Colonic mucosa (tissue), 4 donors: ENCODE measurements around the gene TCHP. TPM values are rescaled to one million over a fixed set of nuclear protein-coding genes. Genes with fewer than 3 reads are reported as not detected.

ENCODE experiments used
- DNase-seq: peaks from one replicate; pipeline ENCODE4 v3.0.0-alpha.2; 2020
- H3K27ac ChIP-seq: fragments of 200-600 bp; one replicate; pipeline ENCODE4 v1.8.0; 2021
- H3K27me3 ChIP-seq: fragments of 200-600 bp; one replicate; pipeline ENCODE4 v1.8.0; 2021
- H3K36me3 ChIP-seq: fragments of 200-600 bp; one replicate; pipeline ENCODE4 v1.8.0; 2021
- H3K4me1 ChIP-seq: fragments of 200-600 bp; one replicate; pipeline ENCODE4 v1.8.0; 2021; ENCODE audit warnings: mild to moderate bottlenecking
- H3K4me3 ChIP-seq: fragments of 200-600 bp; one replicate; pipeline ENCODE4 v1.8.0; 2021
- H3K9ac ChIP-seq, 2 donors: one replicate each; pipeline ENCODE4 v1.7.0; 2013; ENCODE audit warnings: control low read depth in 2 of 2, low read depth in 2 of 2, low read length in 2 of 2
- H3K9me3 ChIP-seq: fragments of 200-600 bp; one replicate; pipeline ENCODE4 v1.8.0; 2021
- CTCF ChIP-seq: fragments of 200-600 bp; IDR thresholded peaks from one replicate; pipeline ENCODE4 v1.8.0; 2022; ENCODE audit warnings: antibody characterized with exemption, mild to moderate bottlenecking
- intact Hi-C: fragments of 100-400 bp; cut with DNase I; formaldehyde crosslinking; loops from one replicate; pipeline ENCODE4 v1.14.1; 2022
- total RNA-seq, 2 donors: library from RNA; stranded (reverse); fragmentation: NEBNext Ultra II Directional in 1 of 2; extraction: Animal tissue kit (Norgen Biotek cat#: 25700) in 1 of 2; gene quantifications; one replicate each; pipeline ENCODE4 v1.2.1, GENCODE V29; 2021
- donor health status: healthy.
- donor health status: DM: no; HTN: no; CAD: no.
- donor health status: DM: no; HTN: no; CAD: no.

TCHP gene
- total RNA-seq, 2 donors from 2014 or later: 11.4 to 27.0 TPM

- Histone ChIP-seq H3K27me3 (no peaks in the 10 kb centered on the region), H3K36me3 (no peaks in the 10 kb centered on the region), H3K4me3 (no peak overlapping the region), H3K27ac (peak overlapping the region; percentile 71), H3K4me1 (peaks cover 21% of the 10 kb centered on the region), H3K9me3 (no peaks in the 10 kb centered on the region), H3K9ac (peak overlapping the region in 1 of 2 donors; percentile 58)
- DNase-seq: no peak
- intact Hi-C loops: no loop called here
- TF ChIP-seq CTCF: no peak
Measured at GRCh38 chr12:109876406-109876805, 23.7 kb upstream of the TCHP start.

GRCh38 chr12:109877504-109878246 lies 22.4 kb upstream of the TCHP start:
- Histone ChIP-seq H3K27ac (no peak overlapping the region), H3K4me3 (no peak overlapping the region), H3K36me3 (no peaks in the 10 kb centered on the region), H3K27me3 (no peaks in the 10 kb centered on the region), H3K9me3 (no peaks in the 10 kb centered on the region), H3K9ac (peak overlapping the region in 1 of 2 donors; percentile 88), H3K4me1 (peaks cover 15% of the 10 kb centered on the region)
- no peak for DNase-seq
- no peak for TF ChIP-seq CTCF
- intact Hi-C loops: no loop called here

GRCh38 chr12:109878247-109878625 lies 21.8 kb upstream of the TCHP start:
- Histone ChIP-seq H3K27ac (no peak overlapping the region), H3K36me3 (no peaks in the 10 kb centered on the region), H3K27me3 (no peaks in the 10 kb centered on the region), H3K4me3 (no peak overlapping the region), H3K4me1 (peaks cover 15% of the 10 kb centered on the region), H3K9me3 (no peaks in the 10 kb centered on the region), H3K9ac (peak overlapping the region; percentile 48 to 88)
- intact Hi-C loops: no loop called here
- no peak for TF ChIP-seq CTCF
- DNase-seq: no peak

GRCh38 chr12:109878749-109879148 lies 21.3 kb upstream of the TCHP start:
- Histone ChIP-seq H3K4me1 (peaks cover 13% of the 10 kb centered on the region), H3K9me3 (no peaks in the 10 kb centered on the region), H3K9ac (peak overlapping the region; percentile 41 to 88), H3K27me3 (no peaks in the 10 kb centered on the region), H3K27ac (no peak overlapping the region), H3K36me3 (no peaks in the 10 kb centered on the region), H3K4me3 (peak overlapping the region; percentile 68)
- no peak for DNase-seq
- no peak for TF ChIP-seq CTCF
- intact Hi-C loops: no loop called here

GRCh38 chr12:109879351-109880042 lies 20.6 kb upstream of the TCHP start:
- intact Hi-C loops: loop anchor here (5.0 kb wide), 1 partner anchor 72 kb away; no protein-coding TSS in a partner anchor
- peaks cover 10% of the 10 kb centered on the region for H3K4me1 ChIP-seq

More at GRCh38 chr12:109879351-109880042, 20.6 kb upstream of the TCHP start:
- DNase-seq: no peak
- Histone ChIP-seq H3K27ac (peak overlapping the region; percentile 26), H3K4me3 (peak overlapping the region; percentile 68), H3K36me3 (no peaks in the 10 kb centered on the region), H3K27me3 (no peaks in the 10 kb centered on the region), H3K9me3 (no peaks in the 10 kb centered on the region), H3K9ac (peak overlapping the region; percentile 85 to 88)
- no peak for TF ChIP-seq CTCF
